ENCODE data around the gene HBQ1. TPM values are rescaled to one million over a fixed set of nuclear protein-coding genes. Genes with fewer than 3 reads are reported as not detected.

Gene HBQ1
- total and polyA plus RNA-seq, 2 of the 4 experiments (the other 2 are of a cell fraction), result 0.92 TPM; not detected in 1

- H2BK5ac ChIP-seq (ENCODE audit: low read depth, low read length, poor library complexity, severe bottlenecking), result no peak overlapping the region
- POLR2A ChIA-PET (ENCODE audit: unreplicated experiment), result no interaction called here
- no peak overlapping the region for H2AK9ac ChIP-seq (replicated peaks; ENCODE audit: low read depth, low read length, poor library complexity)
- in situ Hi-C loops (cut with MboI; ENCODE audit: low sequenced_read_pairs), result no loop called here
- no TSS peak for BruUV-seq (replicated peaks)
- H3K79me1 ChIP-seq (ENCODE audit: low read depth in 1 of 2, low read length in 2 of 2), result peaks cover 24 to 62% of the 10 kb centered on the region in 2 experiments
- no peaks in the 10 kb centered on the region for H3K4me1 ChIP-seq (ENCODE audit: control insufficient read depth, insufficient read depth, low read length)
- H2AFZ ChIP-seq (replicated peaks; ENCODE audit: low read length, poor library complexity), result no peak overlapping the region
- dilution Hi-C loops (cut with HindIII; ENCODE audit: low sequenced_read_pairs, unreplicated experiment), result no loop called here
- no CpG with 5 or more reads among the region's 4 CpGs for WGBS, 2 experiments (ENCODE audit: extremely low coverage in 2 of 2, insufficient read length in 1 of 2)
- no peak overlapping the region for H4K8ac ChIP-seq (ENCODE audit: low read depth in 2 of 2, low read length in 2 of 2)
- no peak overlapping the region for H2BK15ac ChIP-seq (ENCODE audit: low read depth, low read length)
- H3K9ac ChIP-seq (ENCODE audit: low read depth, low read length), result no peak overlapping the region
- H4K5ac ChIP-seq (ENCODE audit: low read depth, low read length), result no peak overlapping the region
- no peak for DNase-seq
- no peak overlapping the region for H3K27ac ChIP-seq (ENCODE audit: insufficient read depth, low read length)
- no peak overlapping the region for H2BK20ac ChIP-seq (ENCODE audit: low read depth, low read length)
- no peak overlapping the region for H3K4me3 ChIP-seq (ENCODE audit: insufficient read depth, low read depth, low read length)
- H3K18ac ChIP-seq (ENCODE audit: low read depth, low read length), result no peak overlapping the region
- H3K4me2 ChIP-seq (ENCODE audit: low read depth, low read length), result no peak overlapping the region
- no peaks in the 10 kb centered on the region; the same call in 1 of the 2 replicates for H3K9me1 ChIP-seq (ENCODE audit: insufficient read depth, low read length)
- TF ChIP-seq MAFK (IDR thresholded peaks at IDR 0.05; ENCODE audit: low read depth, low read length), result no peak
- no peak for TF ChIP-seq CTCF (conservative IDR thresholded peaks at IDR 0.05; ENCODE audit: low read depth, low read length)
- no peak for TF ChIP-seq RFX5 (IDR thresholded peaks at IDR 0.05; ENCODE audit: low read depth, low read length)
- TF ChIP-seq POLR2A (IDR thresholded peaks at IDR 0.05; ENCODE audit: low read depth, low read length), result no peak
- no peak for TF ChIP-seq FOS (IDR thresholded peaks at IDR 0.05; ENCODE audit: low read depth, low read length)
- no peak for TF ChIP-seq ELK1 (IDR thresholded peaks at IDR 0.05; ENCODE audit: borderline replicate concordance, low read depth, low read length)
- no peak for ATAC-seq (ENCODE audit: low read depth)
- H2AK5ac ChIP-seq (ENCODE audit: low read depth, low read length), result no peak overlapping the region
- H3K4ac ChIP-seq (ENCODE audit: low read depth, low read length), result no peak overlapping the region
- no peak overlapping the region for H4K91ac ChIP-seq (ENCODE audit: insufficient read depth, low read depth, low read length)
- intact Hi-C loops (cut with micrococcal nuclease), result no loop called here
- no peaks in the 10 kb centered on the region for H3K27me3 ChIP-seq (ENCODE audit: control insufficient read depth, insufficient read depth, low read length)
- H3K56ac ChIP-seq (ENCODE audit: extremely low read depth, insufficient read depth, low read length), result no peak overlapping the region
- no peaks in the 10 kb centered on the region for H3K9me3 ChIP-seq (ENCODE audit: control insufficient read depth, insufficient read depth, low read length)
- H4K20me1 ChIP-seq (ENCODE audit: insufficient read depth, low read length), result peaks cover 62% of the 10 kb centered on the region
- no peak overlapping the region for H3K23ac ChIP-seq (ENCODE audit: low read depth, low read length)
- H3K36me3 ChIP-seq (ENCODE audit: control insufficient read depth, insufficient read depth, low read length), result peaks cover 59% of the 10 kb centered on the region
- no peak overlapping the region for H2BK120ac ChIP-seq (ENCODE audit: low read depth, low read length)
- CTCF ChIA-PET, result no interaction called here
- H3K14ac ChIP-seq (replicated peaks; ENCODE audit: low read depth, low read length), result no peak overlapping the region
Observed at GRCh38 chr16:220021-220420, 39.8 kb downstream of the HBQ1 start.

Measured in IMR-90 (cell line).